HEK293T (cell line): ENCODE measurements around the gene CHCHD3.

Experiments used
- ARNT ChIP-seq: fragments of 450-650 bp; IDR thresholded peaks from 2 replicates; pipeline ENCODE4 v1.6.1; 2017; ENCODE audit warnings: mild to moderate bottlenecking
- BHLHE40 ChIP-seq: fragments of 450-650 bp; IDR thresholded peaks from 2 replicates; pipeline ENCODE4 v1.6.1; 2016; ENCODE audit warnings: mild to moderate bottlenecking, moderate library complexity, borderline replicate concordance
- ELF4 ChIP-seq: fragments of 450-650 bp; IDR thresholded peaks from 2 replicates; pipeline ENCODE4 v1.6.1; 2017; ENCODE audit warnings: antibody characterized with exemption
- FOXM1 ChIP-seq: fragments of 450-650 bp; IDR thresholded peaks from 2 replicates; pipeline ENCODE4 v1.6.1; 2017; ENCODE audit warnings: mild to moderate bottlenecking, borderline replicate concordance
- HDGF ChIP-seq: fragments of 450-650 bp; IDR thresholded peaks from 2 replicates; pipeline ENCODE4 v1.6.1; 2017; ENCODE audit warnings: antibody characterized with exemption, borderline replicate concordance
- L3MBTL2 ChIP-seq: fragments of 450-650 bp; conservative IDR thresholded peaks from 2 replicates; pipeline ENCODE4 v1.6.1; 2016; ENCODE audit warnings: mild to moderate bottlenecking
- LEF1 ChIP-seq: fragments of 450-650 bp; IDR thresholded peaks from 2 replicates; pipeline ENCODE4 v1.6.1; 2017; ENCODE audit warnings: mild to moderate bottlenecking, borderline replicate concordance
- NFRKB ChIP-seq: fragments of 450-650 bp; IDR thresholded peaks from 2 replicates; pipeline ENCODE4 v1.6.1; 2016; ENCODE audit warnings: mild to moderate bottlenecking, moderate library complexity
- SP1 ChIP-seq: fragments of 450-650 bp; IDR thresholded peaks from 2 replicates; pipeline ENCODE4 v1.6.1; 2017
- SUZ12 ChIP-seq: fragments of 450-650 bp; IDR thresholded peaks from 2 replicates; pipeline ENCODE4 v1.6.1; 2016; ENCODE audit warnings: mild to moderate bottlenecking
- TARDBP ChIP-seq: fragments of 450-650 bp; IDR thresholded peaks from 2 replicates; pipeline ENCODE4 v1.6.1; 2016
- ZNF384 ChIP-seq: fragments of 450-650 bp; IDR thresholded peaks from 2 replicates; pipeline ENCODE4 v1.6.1; 2016

- no peak for TF ChIP-seq SUZ12
- no peak for TF ChIP-seq HDGF
- TF ChIP-seq FOXM1 = no peak
- TF ChIP-seq SP1 = no peak
- no peak for TF ChIP-seq L3MBTL2
- no peak for TF ChIP-seq LEF1
- TF ChIP-seq TARDBP = no peak
- TF ChIP-seq NFRKB = no peak
- no peak for TF ChIP-seq ZNF384
- TF ChIP-seq ARNT = no peak
- no peak for TF ChIP-seq BHLHE40
- TF ChIP-seq ELF4 = no peak
Observed at GRCh38 chr7:132993377-132994013, 88.4 kb downstream of the CHCHD3 start.
